GM19238 (cell line): ENCODE measurements around the gene TJP2.
"Not testable (repeated sequence)": the region's sequence is repeated elsewhere in the genome, so short reads cannot be mapped to it uniquely, and the experiment has no call there.

Experiments used
- DNase-seq: peaks from one replicate; pipeline ENCODE4 v3.0.0; 2011; ENCODE audit warnings: low spot score; ENCODE audit not compliant: insufficient read length

Gene TJP2

DNA sequence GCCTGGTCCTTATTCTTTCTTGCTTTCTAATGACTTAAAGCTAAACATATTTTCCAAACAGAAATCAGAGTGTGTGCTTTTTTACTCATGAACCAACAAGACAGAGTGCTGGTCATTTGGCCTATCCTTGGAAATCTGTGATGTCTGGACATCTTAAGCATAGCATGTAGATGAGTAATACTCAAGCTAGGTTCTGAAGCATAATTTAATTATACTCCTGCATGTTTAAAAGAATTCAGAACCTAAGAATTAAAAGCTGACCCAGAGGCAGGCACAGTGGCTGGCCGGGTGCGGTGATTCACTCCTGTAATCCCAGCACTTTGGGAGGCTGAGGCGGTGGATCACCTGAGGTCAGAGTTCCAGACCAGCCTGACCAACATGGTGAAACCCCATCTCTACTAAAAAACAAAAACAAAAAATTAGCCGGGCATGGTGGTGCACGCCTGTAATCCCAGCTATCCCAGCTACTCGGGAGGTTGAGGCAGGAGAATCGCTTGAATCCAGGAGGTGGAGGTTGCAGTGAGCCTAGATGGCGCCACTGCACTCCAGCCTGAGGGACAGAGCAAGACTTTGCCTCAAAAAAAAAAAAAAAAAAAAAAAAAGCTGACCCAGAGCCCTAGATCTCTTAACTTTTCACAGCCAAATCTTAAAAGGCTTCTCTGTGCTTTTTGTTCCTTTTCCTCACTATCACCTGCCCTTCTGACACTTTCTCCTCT is 16.2 kb upstream of the TJP2 start:
- no peak for DNase-seq

- no peak for DNase-seq
Observed at GRCh38 chr9:69158471-69158870, 15.6 kb upstream of the TJP2 start.

- DNase-seq = not testable (repeated sequence)
Observed at GRCh38 chr9:69164573-69164972, 9.5 kb upstream of the TJP2 start.

- DNase-seq = no peak
Observed at GRCh38 chr9:69165581-69165980, 8.5 kb upstream of the TJP2 start.

DNA sequence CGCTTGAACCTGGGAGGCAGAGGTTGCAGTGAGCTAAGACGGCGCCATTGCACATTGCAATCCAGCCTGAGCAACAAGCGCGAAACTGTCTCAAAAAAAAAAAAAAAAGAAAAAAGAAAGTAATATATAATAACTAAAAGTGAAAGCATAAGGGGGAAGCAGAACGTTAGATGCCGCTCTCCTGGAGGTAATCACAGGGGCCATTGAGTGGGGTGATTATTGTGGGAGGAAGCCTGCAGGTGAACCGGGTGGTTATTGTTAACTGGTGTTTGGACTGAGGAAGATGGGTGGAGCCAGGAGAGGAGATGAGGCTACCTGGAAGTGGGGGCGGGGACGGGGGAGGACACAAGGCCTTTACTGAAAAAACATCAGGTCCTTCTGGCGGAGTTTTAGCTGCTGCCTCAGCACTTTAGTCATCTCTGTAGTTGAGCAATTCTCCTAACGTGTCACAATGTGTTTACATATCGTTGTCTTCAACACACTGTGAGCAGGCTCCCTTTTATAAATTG is 5.3 kb upstream of the TJP2 start:
- DNase-seq = peak; percentile 32

DNA sequence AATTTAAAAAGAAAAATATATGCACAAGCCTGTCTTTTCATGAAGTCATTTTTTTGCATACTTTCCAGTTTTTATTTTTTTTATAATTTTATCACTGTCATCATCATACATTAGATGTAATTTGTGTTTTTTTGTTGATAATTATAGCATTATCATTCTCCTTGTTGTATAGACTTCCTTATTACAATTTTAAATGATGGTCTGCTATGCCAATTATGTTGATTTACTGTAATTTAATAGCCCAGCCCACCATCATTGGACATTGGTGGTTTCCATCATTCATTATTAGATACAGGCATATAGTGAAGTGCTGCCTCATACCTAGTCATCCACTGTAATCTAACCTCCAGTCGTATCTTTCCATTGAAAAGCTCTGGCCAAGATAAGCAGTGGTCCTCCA is 3.8 kb upstream of the TJP2 start:
- DNase-seq = no peak

DNA sequence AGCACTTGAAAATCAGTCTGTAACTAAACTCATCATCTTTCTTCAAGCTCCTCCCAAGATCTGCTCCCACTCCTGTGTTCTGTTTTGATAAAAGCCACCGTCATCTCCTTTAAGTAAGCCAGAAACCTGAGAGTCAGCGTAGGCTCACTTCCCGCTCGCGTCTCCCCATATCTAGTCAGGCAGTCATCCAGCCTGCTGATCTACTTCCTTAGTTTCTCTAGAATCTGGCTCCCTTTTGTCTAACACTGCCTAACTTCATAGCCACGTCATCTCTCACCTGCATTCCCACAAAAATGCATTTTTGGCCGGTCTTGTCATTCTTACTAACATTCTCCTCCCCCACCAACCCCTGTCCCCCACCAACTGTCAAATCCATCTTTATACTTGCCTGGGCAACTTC is 3.0 kb upstream of the TJP2 start:
- no peak for DNase-seq

GRCh38 chr9:69171517-69171916 is 2.6 kb upstream of the TJP2 start:
- DNase-seq = no peak

GRCh38 chr9:69172895-69173294 is 1.2 kb upstream of the TJP2 start:
- no peak for DNase-seq

GRCh38 chr9:69173497-69173890 is 583 bp upstream of the TJP2 start:
- no peak for DNase-seq

DNA sequence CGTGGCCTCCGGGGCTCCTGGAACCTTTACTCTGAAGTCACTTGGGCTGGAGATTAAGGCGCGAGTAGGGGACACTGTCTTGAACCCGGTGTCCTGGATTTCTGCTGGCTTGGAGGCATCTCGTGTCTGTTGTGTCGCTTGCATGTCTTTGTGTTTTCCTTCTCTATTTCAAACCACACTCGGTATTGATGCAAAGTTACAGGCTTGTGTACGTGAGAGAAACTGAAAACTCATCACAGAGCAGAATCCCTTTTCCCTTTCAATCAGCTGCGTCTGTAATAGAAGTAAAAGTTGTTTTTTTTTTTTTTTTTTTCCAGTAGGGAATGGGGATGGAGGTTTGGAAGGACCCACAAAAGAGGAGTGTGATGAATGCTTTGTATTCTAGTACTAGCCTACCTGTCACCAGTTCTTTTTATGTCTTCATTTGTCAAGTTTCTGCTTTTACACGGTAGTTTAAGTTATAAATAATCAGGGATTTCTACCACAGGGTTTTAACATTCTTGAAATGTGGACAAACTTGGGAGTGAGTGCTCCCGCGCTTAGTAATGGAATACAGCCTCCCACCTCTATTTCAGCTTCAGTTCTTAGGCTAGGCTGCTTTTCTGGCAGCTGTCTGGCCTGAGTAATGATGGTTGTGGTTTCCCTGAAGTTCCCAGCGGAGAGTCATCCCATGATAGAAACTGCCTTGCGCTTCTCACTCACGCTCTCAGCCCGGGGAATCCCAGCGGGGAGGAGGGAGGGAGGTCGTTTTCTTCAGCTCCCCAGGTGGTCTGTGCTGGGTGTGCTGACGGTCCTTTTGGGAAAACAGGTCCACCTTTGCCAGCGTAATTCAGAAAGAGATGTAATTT is 763 bp downstream of the TJP2 start:
- DNase-seq = peak; percentile 49

DNA sequence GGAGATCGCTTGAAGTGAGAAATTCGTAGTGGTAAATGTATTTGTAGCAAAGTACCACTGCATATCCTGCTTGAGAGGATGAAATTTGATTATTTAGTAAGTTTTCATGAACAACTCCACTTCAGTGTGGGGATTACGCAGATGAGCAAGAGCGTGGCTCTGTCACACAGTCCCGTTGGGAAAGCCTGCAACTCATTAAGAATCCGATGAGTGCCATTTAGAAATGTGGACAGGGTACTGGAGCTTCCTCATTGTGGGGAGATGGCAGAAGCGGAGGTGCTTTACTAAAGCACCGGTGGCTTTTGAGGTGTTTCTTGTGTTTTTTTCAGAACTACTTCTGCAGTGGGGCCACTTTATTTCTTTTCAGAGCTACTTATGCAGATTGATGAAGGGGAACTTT is 1.4 kb downstream of the TJP2 start:
- DNase-seq = no peak

DNA sequence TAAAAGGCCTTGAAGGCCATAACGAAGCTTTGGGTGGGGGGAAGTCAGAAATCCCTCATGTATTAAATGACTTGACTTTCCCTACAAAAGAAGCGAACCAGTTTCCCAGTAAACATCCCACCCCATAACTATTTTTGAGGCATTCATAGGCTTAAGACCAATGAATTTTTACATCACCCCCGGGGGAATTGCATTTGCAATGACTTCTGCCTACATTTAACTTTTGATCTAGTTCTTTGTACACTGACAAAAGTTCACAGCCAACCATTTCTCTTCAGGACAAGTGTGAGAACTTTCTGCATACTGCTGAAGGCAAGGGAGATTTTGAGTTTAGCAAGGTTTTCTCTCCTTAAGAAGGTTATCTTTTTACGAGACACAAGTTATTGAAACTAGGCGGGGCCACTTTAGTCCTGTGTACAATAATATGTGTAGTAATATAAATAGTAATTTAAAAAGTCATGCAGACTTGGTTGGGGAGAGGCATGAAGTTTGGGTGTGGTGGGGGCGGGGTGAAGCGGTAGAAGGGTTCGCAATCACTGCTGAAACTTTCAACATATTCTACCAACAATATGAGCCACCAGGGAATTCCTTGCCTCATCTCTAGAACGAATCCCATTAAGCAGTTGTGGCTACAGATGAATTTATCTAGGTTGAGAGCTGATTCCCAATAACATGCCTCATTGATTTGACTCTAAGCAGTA is 2.5 kb downstream of the TJP2 start:
- no peak for DNase-seq

DNA sequence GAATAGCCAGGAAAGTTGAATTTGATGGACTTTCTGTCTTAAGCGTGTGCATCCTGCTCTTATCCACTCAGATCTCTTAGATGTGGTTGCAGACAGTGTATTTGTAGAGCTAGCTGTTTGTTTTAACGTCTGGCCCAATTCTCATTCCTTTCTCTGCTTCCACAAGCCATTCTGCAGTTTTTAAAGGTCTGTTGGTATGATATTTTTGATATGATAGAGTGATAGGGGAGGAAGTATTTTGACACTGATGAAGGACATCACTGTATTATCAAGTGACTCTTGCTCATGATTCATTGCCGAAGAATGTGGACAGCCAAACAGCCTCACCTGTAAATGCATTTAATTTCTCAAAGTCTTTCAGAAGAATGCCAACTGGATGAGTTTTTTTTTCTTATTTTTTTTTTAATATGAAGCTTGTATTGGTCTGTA is 4.5 kb downstream of the TJP2 start:
- DNase-seq = no peak

GRCh38 chr9:69179037-69179436 is 5.0 kb downstream of the TJP2 start:
- DNase-seq = no peak

DNA sequence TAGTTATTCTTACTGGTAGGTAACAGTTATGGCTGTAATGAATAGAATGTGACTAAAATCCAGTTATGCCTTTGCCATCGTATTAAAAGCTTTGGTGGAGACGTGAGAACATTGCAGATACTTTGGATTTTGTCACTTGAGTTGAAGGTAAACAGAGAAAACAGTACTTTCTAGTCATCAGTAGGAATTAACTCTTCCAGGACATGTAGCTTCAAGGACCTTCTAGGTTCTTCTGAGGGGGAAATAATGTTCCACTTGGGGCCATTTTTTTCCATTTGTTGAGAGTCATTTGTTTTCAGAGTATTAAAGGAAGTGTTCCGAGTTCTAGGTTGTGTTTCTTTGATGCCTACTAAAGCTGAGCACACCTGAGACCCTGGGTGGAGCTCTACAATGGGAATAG is 6.1 kb downstream of the TJP2 start:
- no peak for DNase-seq

DNA sequence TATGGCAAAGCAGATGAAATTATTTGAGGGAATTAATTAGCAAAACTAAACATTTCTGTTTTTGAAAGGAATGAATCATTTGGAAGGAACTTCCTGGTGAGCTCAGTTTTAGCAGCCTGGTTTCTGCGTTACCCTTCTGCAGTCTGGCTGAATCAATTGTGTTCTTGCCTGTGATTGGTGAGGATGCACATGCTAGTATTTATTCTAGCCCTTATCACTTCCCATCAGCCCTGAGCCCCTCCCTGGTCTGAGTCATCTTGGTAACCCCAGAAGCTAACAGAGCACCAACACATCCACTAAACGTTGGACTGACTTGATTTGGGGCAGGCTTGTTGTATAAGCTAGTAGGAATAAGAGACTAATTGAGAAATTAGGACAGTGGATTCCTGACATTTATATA is 6.6 kb downstream of the TJP2 start:
- DNase-seq = no peak

- no peak for DNase-seq
Observed at GRCh38 chr9:69181908-69182353, 7.9 kb downstream of the TJP2 start.

GRCh38 chr9:69184266-69184665 is 10.2 kb downstream of the TJP2 start:
- no peak for DNase-seq

- no peak for DNase-seq
Observed at GRCh38 chr9:69186841-69187611, 12.9 kb downstream of the TJP2 start.

DNA sequence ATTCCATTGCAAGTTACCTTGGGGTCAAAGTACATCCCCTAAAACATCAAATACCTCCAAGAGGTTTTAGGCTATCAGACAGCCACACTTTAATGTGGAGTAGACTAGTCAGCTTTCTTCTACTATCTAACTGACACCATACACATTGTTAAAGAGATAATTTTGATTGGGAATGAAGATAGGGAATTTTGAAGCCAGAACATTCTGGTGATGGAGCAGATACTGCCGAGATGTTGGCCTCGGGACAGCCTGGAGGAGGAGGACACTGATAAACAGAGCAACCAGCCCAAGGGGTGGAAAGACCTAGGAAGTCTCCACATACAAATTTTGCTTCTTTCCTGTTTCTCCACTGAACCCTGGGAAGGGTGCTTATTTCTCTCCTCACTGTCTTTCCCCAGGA is 14.9 kb downstream of the TJP2 start:
- no peak for DNase-seq
